HG03442 (cell line): ENCODE data around the gene ZBTB12.
"Not testable (repeated sequence)": the region's sequence is repeated elsewhere in the genome, so short reads cannot be mapped to it uniquely, and the experiment has no call there.

Experiments
- ATAC-seq: cut with Tn5 transposase; IDR thresholded peaks from one replicate; pipeline ENCODE4 v1.9.1; 2021; ENCODE audit warnings: mild to moderate bottlenecking, moderate library complexity; ENCODE audit not compliant: unreplicated experiment

The ZBTB12 gene

DNA sequence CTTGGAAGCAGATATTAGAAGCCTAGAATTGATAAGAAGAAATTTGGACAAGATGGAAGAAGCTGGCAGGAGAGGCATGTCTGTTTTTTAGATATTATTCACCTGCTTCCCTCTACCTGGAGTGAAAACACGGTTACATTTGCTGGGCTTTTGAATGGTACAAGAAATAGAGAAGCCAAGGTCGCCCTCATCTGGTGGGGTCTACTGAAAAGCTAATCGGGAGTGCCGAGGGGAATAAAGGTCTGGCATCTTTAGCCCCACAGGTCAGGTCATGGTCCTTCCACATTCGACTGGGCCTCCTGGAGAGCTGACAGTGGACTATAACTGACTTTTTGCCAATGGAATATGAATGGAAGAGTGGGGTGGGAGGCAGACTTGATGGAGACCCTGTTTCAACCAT is 21.1 kb upstream of the ZBTB12 start:
- no peak for ATAC-seq

DNA sequence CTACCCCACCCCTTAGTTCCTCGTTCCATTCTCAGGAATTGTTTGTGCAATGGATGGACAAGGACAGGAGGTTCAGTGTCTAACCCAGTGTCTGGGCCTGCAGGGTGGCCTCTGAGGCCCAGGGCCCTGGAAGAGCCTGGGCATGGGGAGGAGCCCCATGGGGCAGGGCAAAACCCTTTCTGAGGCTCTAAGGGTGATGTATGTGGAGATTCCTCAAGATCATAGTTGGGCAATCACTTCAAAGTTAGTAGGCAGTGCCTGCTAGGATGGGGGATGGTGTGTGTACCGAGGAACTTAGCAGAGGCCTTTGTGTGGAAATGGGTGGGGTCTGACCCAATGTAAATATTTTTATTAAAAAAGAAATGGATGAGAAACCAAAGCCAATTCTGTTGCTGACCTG is 18.9 kb upstream of the ZBTB12 start:
- no peak for ATAC-seq

DNA sequence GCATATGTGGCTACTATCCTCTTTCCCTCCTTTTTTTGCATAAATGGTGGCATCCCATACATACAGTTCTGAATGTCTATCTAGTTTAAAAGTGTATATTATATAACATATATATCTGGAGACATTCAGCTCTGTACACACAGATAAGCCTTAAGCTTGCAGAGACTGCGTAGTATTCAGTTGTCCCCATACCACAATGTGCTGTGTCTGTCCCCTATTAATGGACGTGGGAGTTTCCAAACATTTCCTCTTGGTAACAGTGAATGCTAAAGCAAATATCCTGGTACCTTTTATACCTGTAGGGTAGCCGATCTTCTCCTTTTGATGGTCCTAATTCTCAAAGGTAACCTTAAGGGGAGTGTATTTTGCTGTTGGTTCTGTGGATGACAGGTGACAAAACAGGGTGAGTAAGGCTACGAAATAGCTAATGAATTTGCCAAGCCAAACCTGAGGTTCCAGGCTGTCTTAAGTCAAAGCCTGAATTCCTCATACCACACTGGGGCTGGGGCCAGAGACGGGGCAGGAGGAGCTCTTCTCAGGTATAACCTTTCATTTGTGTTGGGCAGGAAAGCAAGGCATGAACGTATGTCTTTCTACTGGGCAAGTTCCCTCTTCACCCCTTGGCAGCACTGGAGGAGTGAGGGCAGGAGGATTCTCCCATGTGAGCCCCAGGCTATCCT is 17.9 kb upstream of the ZBTB12 start:
- ATAC-seq: no peak

DNA sequence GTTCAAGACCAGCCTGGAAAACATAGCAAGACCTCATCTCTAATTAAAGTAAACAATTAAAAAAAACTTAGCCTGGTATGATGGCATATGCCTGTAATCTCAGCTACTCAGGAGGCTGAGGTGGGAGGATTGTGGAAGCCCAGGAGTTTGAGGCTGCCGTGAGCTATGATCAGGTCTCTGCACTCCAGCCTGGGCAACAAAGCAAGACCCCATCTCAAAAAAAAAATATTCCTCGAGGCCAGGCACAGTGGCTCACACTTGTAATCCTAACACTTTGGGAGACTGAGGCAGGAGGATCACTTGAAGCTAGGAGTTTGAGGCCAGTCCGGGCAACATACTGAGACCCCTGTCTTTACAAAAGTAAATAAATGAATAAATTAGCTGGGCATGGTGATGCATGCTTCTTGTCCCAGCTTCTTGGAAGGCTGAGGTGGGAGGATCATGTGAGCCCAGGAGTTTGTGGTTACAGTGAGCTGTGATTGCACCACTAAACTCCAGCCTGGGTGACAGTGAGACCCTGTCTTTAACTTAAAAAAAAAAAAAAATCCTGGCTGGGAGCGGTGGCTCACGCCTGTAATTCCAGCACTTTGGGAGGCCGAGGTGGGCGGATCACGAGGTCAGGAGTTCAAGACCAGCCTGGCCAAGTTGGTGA is 16.3 kb upstream of the ZBTB12 start:
- no peak for ATAC-seq

DNA sequence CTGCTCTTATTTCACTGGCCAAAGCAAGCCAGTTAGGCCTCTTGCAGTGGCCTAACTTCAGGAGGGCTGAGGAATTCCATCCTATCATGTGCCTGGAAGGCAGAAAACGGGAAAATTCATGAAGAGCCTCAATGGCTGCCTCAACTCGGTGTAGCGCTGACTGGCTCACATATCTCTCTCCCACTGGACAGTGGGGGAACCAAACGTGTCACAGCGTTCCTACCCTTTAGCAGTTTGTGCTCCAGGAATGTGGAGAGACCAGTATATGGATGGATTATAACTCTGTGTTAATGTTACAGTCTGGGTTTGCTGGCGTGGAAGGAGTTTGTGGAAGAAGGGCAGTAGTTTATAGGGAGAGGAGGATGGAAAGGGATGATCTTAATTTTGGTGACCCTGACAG is 13.9 kb upstream of the ZBTB12 start:
- ATAC-seq: no peak

DNA sequence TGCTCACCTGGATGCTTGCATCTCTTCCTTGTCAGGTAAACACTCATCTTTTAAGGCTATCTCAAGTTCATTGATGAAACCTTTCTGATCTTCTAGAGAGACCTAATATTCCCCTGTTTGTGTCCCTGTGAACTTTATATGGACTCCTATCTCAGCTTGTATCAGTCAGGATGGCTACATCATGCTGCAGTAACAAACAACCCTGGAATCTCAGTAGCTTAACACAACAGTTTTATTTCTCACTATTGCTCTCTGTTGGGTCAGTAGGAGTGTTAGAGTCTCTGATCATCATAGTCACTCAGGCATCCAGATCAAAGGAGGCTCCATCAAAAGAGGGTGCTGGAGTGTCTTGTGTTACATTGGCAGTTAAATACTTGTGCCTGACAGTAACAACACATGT is 13.5 kb upstream of the ZBTB12 start:
- ATAC-seq: no peak

- no peak for ATAC-seq
Measured at GRCh38 chr6:31911826-31912585, 10.1 kb upstream of the ZBTB12 start.

GRCh38 chr6:31909298-31909697 is 7.4 kb upstream of the ZBTB12 start:
- ATAC-seq: not testable (repeated sequence)

DNA sequence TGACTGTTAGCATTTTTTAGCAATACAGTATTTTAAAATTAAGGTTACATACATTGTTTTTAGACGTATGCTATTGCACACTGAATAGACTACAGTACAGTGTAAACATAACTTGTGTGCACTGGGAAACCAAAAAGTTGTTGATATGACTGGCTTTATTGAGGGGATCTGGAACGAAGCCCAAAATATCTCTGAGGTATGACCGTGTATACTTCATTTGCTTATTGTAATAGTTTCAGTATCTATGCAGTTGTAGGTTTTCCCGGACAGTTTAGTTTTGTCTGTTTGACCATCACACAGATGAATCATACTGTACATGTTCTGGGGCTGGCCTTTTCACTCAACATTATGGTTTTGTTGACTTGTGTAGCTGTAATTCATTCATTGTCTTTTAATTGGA is 6.9 kb upstream of the ZBTB12 start:
- ATAC-seq: no peak

- not testable (repeated sequence) for ATAC-seq
Measured at GRCh38 chr6:31908255-31908654, 6.4 kb upstream of the ZBTB12 start.

DNA sequence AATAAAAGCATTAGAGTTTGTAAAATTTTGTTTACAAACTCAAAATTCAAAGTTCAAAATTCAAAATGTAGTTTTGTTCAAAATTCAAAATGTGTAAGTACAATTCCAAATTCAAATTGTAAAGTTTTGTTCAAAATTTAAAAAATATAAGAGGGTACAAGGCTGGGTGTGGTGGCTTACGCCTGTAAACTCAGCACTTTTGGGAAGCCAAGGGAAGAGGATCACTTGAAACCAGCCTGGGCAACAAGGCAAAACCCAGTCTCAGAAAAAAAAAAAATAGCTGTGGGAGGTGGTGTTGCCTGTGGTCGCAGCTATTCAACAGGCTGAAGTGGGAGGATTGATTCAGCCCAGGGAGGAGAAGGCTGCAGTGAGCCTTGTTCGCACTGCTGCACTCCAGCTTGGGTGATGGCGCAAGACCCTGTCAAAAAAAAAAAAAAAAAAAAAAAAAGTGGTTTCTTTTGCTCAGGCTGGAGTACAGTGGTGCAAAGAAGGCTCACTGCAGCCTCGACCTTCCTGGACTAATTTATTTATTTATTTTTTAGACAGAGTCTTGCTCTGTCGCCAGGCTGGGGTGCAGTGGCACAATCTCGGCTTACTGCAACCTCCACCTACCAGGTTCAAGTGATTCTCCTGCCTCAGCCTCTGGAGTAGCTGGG is 5.4 kb upstream of the ZBTB12 start:
- ATAC-seq: no peak

GRCh38 chr6:31906727-31907126 is 4.8 kb upstream of the ZBTB12 start:
- ATAC-seq: not testable (repeated sequence)

DNA sequence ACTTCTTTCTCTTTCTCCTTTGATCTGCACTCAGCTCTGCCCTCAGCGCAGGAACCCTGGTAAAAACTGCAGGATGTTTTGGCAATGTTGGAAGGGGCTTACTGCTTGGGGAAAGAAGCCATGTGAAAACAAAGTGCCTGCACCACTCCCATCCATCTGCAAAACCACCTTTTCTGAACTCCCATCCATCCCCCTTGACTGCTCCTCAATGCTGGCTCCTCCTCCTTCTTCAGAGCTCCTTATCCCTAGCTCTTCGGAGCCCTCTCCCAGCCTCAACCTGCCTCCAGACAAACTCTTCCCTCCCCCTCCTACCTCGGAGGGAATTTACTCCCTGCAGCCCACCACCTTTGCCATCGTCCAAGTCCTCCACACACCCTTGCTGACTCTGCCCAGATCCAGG is 4.2 kb upstream of the ZBTB12 start:
- ATAC-seq: no peak

DNA sequence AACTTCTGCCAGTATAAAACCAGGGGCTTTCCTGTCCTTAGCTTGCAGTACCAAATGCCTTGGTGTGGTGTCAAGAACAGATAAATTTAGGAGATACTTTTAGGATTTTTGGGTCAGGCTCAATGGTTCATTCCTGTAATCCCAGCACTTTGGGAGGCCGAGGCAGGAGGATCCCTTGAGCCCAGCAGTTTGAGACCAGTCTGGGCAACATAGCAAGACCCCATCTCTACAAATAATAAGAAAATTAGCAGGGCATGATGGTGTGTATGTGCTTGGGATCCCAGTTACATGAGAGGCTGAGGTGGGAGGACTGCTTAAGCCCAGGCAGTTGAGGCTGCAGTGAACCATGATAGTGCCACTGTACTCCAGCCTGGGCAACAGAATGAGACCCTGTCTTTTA is 3.2 kb upstream of the ZBTB12 start:
- no peak for ATAC-seq

DNA sequence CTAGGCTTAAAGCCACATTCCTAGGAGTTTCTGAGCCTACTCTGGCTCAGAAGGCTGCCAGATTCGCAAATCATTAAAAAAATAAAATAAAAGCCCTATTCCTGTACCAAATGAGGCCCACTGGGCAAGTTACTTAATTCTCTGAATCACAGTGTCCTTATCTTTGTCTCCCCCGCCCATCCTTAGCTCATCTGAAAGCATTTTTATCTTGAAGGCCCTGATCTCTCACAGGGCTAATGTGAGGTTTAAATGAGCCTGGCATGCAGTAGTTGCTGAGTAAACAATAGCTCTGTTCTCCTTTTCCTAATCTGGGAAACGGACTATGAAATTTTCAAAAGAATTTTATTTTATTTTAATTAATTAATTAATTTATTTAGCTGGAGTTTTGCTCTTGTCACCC is 2.1 kb upstream of the ZBTB12 start:
- ATAC-seq: no peak

GRCh38 chr6:31901415-31901952 is 402 bp downstream of the ZBTB12 start:
- ATAC-seq: no peak

DNA sequence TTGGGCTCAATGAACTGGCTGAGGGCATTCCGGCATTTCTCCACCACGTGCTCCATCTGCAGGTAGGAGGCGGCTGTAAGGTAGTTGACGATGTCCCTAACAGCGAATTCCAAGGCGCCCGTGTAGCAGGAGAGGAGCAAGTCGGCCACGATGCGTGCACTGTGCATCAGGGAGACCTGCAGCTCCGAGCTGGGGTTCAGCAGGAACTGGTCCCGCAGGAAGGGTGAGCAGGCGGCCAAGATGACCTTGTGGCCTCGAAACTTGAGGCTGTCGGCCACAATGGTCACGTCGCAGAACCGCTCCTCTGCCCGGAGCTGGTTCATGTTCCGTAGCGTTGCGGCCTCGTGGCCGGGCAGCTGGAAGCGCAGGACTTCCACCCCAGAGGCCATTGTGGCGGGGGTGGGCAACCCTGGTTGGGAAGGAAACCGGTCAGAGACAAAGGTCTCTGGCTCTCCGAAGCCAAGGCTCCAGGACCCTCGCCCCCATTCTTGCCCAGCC is 920 bp downstream of the ZBTB12 start:
- no peak for ATAC-seq

DNA sequence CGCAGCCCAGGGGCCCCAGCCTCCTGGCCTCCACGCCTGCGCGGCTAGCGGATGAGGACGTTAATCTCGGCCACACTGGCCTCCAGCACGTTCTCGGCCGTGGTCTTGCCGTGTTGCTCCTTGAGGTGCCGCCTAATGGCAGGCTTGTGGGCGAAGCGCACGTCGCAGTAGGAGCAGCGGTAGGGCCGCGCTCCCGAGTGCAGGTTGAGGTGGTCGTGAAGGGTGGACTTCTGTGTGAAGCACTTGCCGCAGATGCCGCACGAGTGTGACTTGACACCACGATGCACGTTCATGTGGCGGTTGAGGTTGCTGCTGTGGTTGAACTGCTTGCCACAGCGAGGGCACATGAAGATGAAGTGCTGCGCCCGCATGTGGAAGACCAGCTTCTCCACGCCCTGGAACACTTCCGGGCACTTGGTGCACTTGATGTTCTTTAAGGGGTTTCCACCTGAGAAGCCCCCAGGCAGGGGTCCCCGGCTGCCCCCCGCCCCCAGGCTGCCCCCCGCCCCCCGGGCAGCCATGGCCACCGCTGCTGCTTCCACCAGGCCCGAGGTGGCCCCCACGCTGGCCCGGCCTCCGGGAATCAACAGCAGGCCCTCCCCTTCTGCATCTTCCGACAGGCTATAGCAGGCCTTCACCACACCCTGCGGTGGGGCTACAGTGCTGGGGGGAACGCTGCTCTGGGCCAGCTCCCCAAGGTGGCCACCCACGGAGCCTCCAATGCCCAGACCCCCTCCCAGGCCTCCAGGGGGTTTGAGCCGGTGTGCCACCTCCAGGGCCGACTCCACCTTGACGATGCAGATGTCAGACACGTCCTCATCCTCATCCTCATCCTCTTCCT is 1.8 kb downstream of the ZBTB12 start:
- no peak for ATAC-seq

- ATAC-seq: no peak
Measured at GRCh38 chr6:31899215-31899614, 2.7 kb downstream of the ZBTB12 start.

- ATAC-seq: no peak
Measured at GRCh38 chr6:31898383-31899011, 3.4 kb downstream of the ZBTB12 start.
